Stimulated activated CD8-positive, alpha-beta memory T cell treated with anti-CD3 and anti-CD28 coated beads, Interleukin-7, amount 100 ng/mL, for 24 hours (primary cell): Measurements from ENCODE around the gene GBE1.

Source experiments
- DNase-seq: peaks from one replicate; pipeline ENCODE4 v3.0.0-alpha.2; 2020; ENCODE audit warnings: low read depth

GBE1 gene

GRCh38 chr3:81468391-81468790, 293.1 kb downstream of the GBE1 start:
- DNase-seq = no peak

DNA sequence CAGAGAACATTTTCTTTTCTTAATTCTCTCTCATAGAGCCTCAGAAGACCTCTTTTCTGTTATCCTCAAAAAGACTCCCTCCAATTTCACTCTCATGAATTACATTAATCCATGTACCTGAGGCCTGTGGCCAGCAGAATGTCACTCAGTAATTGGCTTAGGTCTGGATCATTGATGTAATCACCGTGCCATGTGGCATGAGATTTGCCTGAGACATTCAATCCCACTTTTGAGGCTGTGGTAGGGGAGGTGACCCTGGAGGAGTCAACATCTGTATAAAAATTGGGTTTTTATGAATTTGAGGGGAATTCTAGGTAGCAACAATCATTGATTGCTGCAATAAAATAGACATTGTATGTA, 295.3 kb downstream of the GBE1 start:
- no peak for DNase-seq

GRCh38 chr3:81465510-81466200, 295.8 kb downstream of the GBE1 start:
- DNase-seq = no peak

DNA sequence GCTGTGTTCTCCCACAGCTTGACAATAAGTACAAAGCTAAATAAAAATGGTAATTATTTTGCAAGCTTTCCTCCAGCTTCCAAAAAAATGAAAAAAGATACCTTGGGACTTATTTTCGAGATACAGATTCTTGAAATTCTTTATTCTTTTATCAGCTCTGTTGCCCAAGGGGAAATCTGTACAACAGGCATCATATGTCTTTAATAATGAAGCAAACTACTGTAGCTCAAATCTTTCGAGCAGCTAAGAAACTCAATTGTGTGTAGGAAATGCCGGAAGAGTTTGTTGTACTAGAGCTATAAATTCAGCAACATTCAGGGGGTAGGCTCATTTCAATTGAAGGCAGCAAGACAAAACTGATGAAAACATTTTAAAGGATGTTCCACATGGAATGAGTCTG, 297.7 kb downstream of the GBE1 start:
- DNase-seq = no peak

- no peak for DNase-seq
Measured at GRCh38 chr3:81462921-81463320, 298.5 kb downstream of the GBE1 start.

DNA sequence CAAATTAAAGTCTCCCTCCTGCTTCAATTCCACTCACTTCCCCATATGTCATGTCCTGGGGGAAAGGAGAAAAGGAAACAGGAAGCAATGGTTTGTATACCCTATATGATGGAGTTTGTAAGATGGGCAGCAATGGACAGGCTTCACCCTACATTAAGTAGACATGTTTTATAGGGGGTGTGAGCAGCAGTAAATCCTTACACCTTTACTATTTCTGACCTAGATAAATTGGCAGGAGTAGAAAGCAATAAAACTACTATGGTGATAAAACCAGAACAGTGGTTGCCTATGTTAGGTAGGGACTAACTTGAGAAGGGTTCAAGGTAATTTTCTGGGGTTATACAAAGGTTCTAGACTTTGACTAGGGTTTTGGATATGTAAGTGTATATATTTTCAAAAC, 301.7 kb downstream of the GBE1 start:
- no peak for DNase-seq

DNA sequence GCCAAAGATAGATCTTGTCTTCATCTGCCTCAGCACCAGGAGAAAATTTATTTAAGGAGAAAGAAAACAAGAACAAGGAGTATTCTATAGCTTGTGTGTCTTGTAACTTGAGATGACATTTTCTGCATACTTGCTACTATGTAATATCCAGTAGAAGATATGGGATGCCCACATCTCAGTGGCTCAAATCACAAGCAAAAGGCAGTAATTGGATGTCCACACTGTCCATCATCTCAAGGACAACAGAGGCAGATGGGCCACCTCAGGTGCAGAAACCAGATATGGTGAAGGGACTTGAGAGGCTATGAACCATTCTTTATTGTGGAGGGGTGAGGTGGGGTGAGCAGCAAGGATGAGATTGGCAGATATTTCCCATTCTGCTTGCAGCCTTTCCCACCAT, 309.0 kb downstream of the GBE1 start:
- DNase-seq = no peak

GRCh38 chr3:81451611-81452010, 309.8 kb downstream of the GBE1 start:
- DNase-seq = no peak

DNA sequence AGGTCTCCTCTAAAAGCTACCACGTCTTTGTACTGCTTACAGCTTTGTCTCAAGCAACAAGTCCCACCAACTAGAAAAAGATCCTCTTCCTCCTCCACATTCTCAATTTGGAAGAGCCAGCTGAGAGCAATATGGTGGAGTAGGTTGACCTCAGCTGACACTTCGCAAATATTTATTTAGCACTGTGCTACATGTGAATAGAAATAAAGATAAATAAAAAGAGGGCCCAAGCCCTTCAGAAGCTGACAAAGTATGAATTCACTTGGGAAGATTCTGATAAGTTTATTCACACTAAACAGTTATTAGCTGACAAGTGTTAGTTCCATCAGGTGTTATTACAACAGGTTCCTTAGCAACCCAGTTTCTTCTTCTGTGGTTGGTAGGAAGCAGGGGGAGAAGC, 310.3 kb downstream of the GBE1 start:
- no peak for DNase-seq

- no peak for DNase-seq
Measured at GRCh38 chr3:81446806-81447205, 314.6 kb downstream of the GBE1 start.

- DNase-seq = no peak
Measured at GRCh38 chr3:81445712-81446111, 315.7 kb downstream of the GBE1 start.

- no peak for DNase-seq
Measured at GRCh38 chr3:81444817-81445460, 316.5 kb downstream of the GBE1 start.

DNA sequence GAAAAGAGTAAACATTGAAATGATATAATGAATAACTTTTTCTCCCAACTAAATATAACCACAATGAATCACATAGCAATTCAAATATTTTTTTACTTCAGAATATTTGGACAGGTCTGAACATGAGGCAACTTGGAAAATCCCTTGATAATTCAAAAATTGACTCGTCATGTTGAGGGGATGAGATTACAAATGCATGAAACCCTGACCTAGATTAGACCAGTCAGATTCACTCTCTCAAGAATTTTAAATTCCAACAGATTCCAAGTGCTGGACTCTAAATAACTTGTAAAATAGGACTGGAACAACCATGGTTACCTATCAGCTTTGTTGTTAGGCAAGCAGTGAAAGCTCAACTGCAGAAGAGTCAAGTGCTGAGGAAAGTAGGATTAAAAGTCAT, 317.5 kb downstream of the GBE1 start:
- DNase-seq = no peak

DNA sequence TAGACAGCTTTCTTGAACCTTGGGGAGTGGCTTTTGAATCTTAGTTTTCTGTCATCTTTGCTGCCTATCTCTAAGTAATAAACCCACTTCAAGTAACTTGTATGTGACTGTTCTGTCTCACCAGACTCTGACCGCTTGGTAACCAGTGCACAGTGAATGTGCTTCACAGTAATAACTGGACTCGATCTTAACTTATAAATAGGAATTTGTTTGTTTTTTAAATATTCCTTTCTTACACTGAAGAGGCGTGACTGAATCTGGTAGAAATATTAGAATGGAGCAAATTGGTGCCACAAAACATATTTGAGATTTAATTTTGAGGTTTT, 318.0 kb downstream of the GBE1 start:
- no peak for DNase-seq

- no peak for DNase-seq
Measured at GRCh38 chr3:81442758-81443456, 318.5 kb downstream of the GBE1 start.

- DNase-seq = no peak
Measured at GRCh38 chr3:81440661-81441060, 320.8 kb downstream of the GBE1 start.
